GM23248 (cell line): Measurements from ENCODE around the gene WDR91. TPM values are rescaled to one million over a fixed set of nuclear protein-coding genes. Genes with fewer than 3 reads are reported as not detected.

Source experiments
- DNase-seq: peaks from one replicate; pipeline ENCODE4 v3.0.0-alpha.2; 2015
- H2AFZ ChIP-seq: fragments of 200-600 bp; sonication (generic); 2 replicates; pipeline ENCODE4 v1.6.1; 2016; ENCODE audit warnings: antibody characterized with exemption
- H3F3A ChIP-seq: fragments of 200-600 bp; sonication (generic); 2 replicates; pipeline ENCODE4 v1.6.1; 2016; ENCODE audit warnings: mild to moderate bottlenecking, antibody characterized with exemption, mixed run types; ENCODE audit not compliant: insufficient read depth
- H3K27ac ChIP-seq: fragments of 200-600 bp; sonication (generic); 2 replicates; pipeline ENCODE4 v1.5.1; 2016; ENCODE audit warnings: mild to moderate bottlenecking
- H3K27me3 ChIP-seq: fragments of 200-600 bp; sonication (generic); replicated peaks from 2 replicates; pipeline ENCODE4 v1.6.1; 2016; ENCODE audit warnings: mild to moderate bottlenecking; ENCODE audit not compliant: insufficient read depth
- H3K36me3 ChIP-seq: fragments of 200-600 bp; sonication (generic); 2 replicates; pipeline ENCODE4 v1.6.1; 2016; ENCODE audit warnings: low read depth, mild to moderate bottlenecking
- H3K4me1 ChIP-seq: fragments of 200-600 bp; sonication (generic); 2 replicates; pipeline ENCODE4 v1.6.1; 2016; ENCODE audit warnings: mild to moderate bottlenecking; ENCODE audit not compliant: insufficient read depth
- H3K4me2 ChIP-seq: fragments of 200-600 bp; sonication (generic); one replicate; pipeline ENCODE4 v1.6.1; 2016; ENCODE audit warnings: mild to moderate bottlenecking; ENCODE audit not compliant: unreplicated experiment
- H3K4me3 ChIP-seq: fragments of 200-600 bp; sonication (generic); 2 replicates; pipeline ENCODE4 v1.5.1; 2016; ENCODE audit warnings: mild to moderate bottlenecking
- H3K79me2 ChIP-seq: fragments of 200-600 bp; sonication (generic); 2 replicates; pipeline ENCODE4 v1.6.1; 2016; ENCODE audit warnings: mild to moderate bottlenecking; ENCODE audit not compliant: insufficient read depth
- H3K9ac ChIP-seq: fragments of 200-600 bp; sonication (generic); 2 replicates; pipeline ENCODE4 v1.6.1; 2016; ENCODE audit warnings: mild to moderate bottlenecking
- H3K9me2 ChIP-seq: fragments of 200-600 bp; sonication (generic); 2 replicates; pipeline ENCODE4 v1.6.1; 2016; ENCODE audit warnings: mixed run types, mild to moderate bottlenecking, moderate library complexity; ENCODE audit not compliant: insufficient read depth
- H3K9me3 ChIP-seq: fragments of 200-600 bp; sonication (generic); one replicate; pipeline ENCODE4 v1.6.1; 2017; ENCODE audit warnings: low read depth
- H4K20me1 ChIP-seq: fragments of 200-600 bp; sonication (generic); 2 replicates; pipeline ENCODE4 v1.6.0; 2016; ENCODE audit not compliant: insufficient read depth
- EZH2 ChIP-seq: fragments of 200-600 bp; sonication (generic); IDR thresholded peaks from 2 replicates; pipeline ENCODE4 v1.6.1; 2018; ENCODE audit warnings: antibody characterized with exemption, mild to moderate bottlenecking; ENCODE audit not compliant: insufficient read depth, poor library complexity, severe bottlenecking
- EZH2phosphoT487 ChIP-seq: fragments of 200-600 bp; sonication (generic); IDR thresholded peaks from 2 replicates; pipeline ENCODE4 v1.6.1; 2018; ENCODE audit warnings: antibody characterized with exemption, moderate library complexity, mild to moderate bottlenecking, low read depth; ENCODE audit not compliant: insufficient read depth
- WGBS, 2 experiments: methylation state at CpG; one replicate each; pipeline ENCODE4 v1.1.6; 2015 to 2017; ENCODE audit warnings: low lambda C conversion rate in 2 of 2, low coverage in 1 of 2; ENCODE audit errors: missing lambda C conversion rate in 2 of 2; 5-methylcytosine and 5-hydroxymethylcytosine counted together
- in situ Hi-C: fragments of 300-500 bp; cut with MboI; formaldehyde crosslinking; loops from 2 replicates; pipeline ENCODE4 v1.15.0; 2020
- polyA plus RNA-seq: library from polyadenylated mRNA; unstranded; fragments of >200 nt; fragmentation: Nextera tagmentation; extraction: Ambion mirVana; gene quantifications from 2 replicates; pipeline ENCODE4 v1.2.1, GENCODE V29; 2016
- total RNA-seq: library from RNA; depleted of rRNA; stranded (reverse); fragments of >200 nt; shearing (Covaris generic); gene quantifications from 2 replicates; pipeline ENCODE4 v1.2.3, GENCODE V29; 2014

WDR91 gene
- total and polyA plus RNA-seq, 2 experiments from 2014 or later = 5.4 to 8.3 TPM

- in situ Hi-C loops = loop anchor here (25.0 kb wide), 1 partner anchor 533 kb away; no protein-coding TSS in a partner anchor
- Histone ChIP-seq H2AFZ (no peak overlapping the region), H3K9me3 (no peaks in the 10 kb centered on the region), H3K27ac (no peak overlapping the region), H3K4me3 (no peak overlapping the region), H3F3A (no peaks in the 10 kb centered on the region), H3K36me3 (0 out of 2 replicates have a peak, but pooled peaks cover 4% of the 10 kb centered on the region), H3K4me2 (no peak overlapping the region), H3K27me3 (no peaks in the 10 kb centered on the region), H3K9ac (no peak overlapping the region), H3K4me1 (peaks cover 14% of the 10 kb centered on the region; the same call in 1 of the 2 replicates), H3K9me2 (no peaks in the 10 kb centered on the region), H3K79me2 (no peaks in the 10 kb centered on the region), H4K20me1 (no peaks in the 10 kb centered on the region)
- TF ChIP-seq EZH2 (no peak), EZH2phosphoT487 (no peak)
- no peak for DNase-seq
- 89% methylated on average over 4 of the region's 4 CpGs for WGBS, 2 experiments
Observed at GRCh38 chr7:135195156-135195555, 16.2 kb downstream of the WDR91 start.

GRCh38 chr7:135194494-135195095 lies 16.7 kb downstream of the WDR91 start:
- no peak overlapping the region for H3K4me2 ChIP-seq
- H3K36me3 ChIP-seq = 0 out of 2 replicates have a peak, but pooled peaks cover 4% of the 10 kb centered on the region
- H3K9me2 ChIP-seq = no peaks in the 10 kb centered on the region
- H3K9ac ChIP-seq = no peak overlapping the region
- no peaks in the 10 kb centered on the region for H3K79me2 ChIP-seq
- no peak overlapping the region for H3K4me3 ChIP-seq
- in situ Hi-C loops = loop anchor here (25.0 kb wide), 1 partner anchor 532 kb away; no protein-coding TSS in a partner anchor
- no peaks in the 10 kb centered on the region for H4K20me1 ChIP-seq
- WGBS, 2 experiments = 87 to 91% methylated on average over 12 of the region's 12 CpGs
- TF ChIP-seq EZH2 (no peak), EZH2phosphoT487 (no peak)
- peaks cover 14% of the 10 kb centered on the region; the same call in 1 of the 2 replicates for H3K4me1 ChIP-seq
- DNase-seq = peak; percentile 39
- H3K27ac ChIP-seq = peak overlapping the region; percentile 61; the same call in 1 of the 2 replicates
- no peak overlapping the region for H2AFZ ChIP-seq
- no peaks in the 10 kb centered on the region for H3F3A ChIP-seq
- no peaks in the 10 kb centered on the region for H3K27me3 ChIP-seq
- no peaks in the 10 kb centered on the region for H3K9me3 ChIP-seq

- Histone ChIP-seq H3K4me3 (no peak overlapping the region), H3K27me3 (no peaks in the 10 kb centered on the region), H3F3A (no peaks in the 10 kb centered on the region), H3K4me2 (no peak overlapping the region), H3K36me3 (0 out of 2 replicates have a peak, but pooled peaks cover 4% of the 10 kb centered on the region), H3K4me1 (peaks cover 14% of the 10 kb centered on the region; the same call in 1 of the 2 replicates), H3K9ac (0 out of 2 replicates have a peak overlapping the region, but pooled peaks have one; percentile 33), H4K20me1 (no peaks in the 10 kb centered on the region), H2AFZ (no peak overlapping the region), H3K9me3 (no peaks in the 10 kb centered on the region), H3K79me2 (no peaks in the 10 kb centered on the region), H3K27ac (peak overlapping the region; percentile 61), H3K9me2 (no peaks in the 10 kb centered on the region)
- in situ Hi-C loops = loop anchor here (25.0 kb wide), 1 partner anchor 531 kb away; no protein-coding TSS in a partner anchor
- no peak for TF ChIP-seq EZH2
- peak; percentile 77 for DNase-seq
- WGBS, 2 experiments = 67 to 76% methylated on average over 10 of the region's 10 CpGs
Observed at GRCh38 chr7:135193615-135194081, 17.7 kb downstream of the WDR91 start.

- H3K27ac ChIP-seq = peak overlapping the region; percentile 61
- H4K20me1 ChIP-seq = no peaks in the 10 kb centered on the region
- no peaks in the 10 kb centered on the region for H3F3A ChIP-seq
- H2AFZ ChIP-seq = no peak overlapping the region
- TF ChIP-seq EZH2 = no peak
- TF ChIP-seq EZH2phosphoT487 = no peak
- H3K4me1 ChIP-seq = peaks cover 14% of the 10 kb centered on the region; the same call in 1 of the 2 replicates
- WGBS, 2 experiments = 82 to 89% methylated on average over 11 of the region's 11 CpGs
- 0 out of 2 replicates have a peak overlapping the region, but pooled peaks have one; percentile 33 for H3K9ac ChIP-seq
- 0 out of 2 replicates have a peak, but pooled peaks cover 4% of the 10 kb centered on the region for H3K36me3 ChIP-seq
- no peak for DNase-seq
- no peak overlapping the region for H3K4me3 ChIP-seq
- no peaks in the 10 kb centered on the region for H3K27me3 ChIP-seq
- H3K79me2 ChIP-seq = no peaks in the 10 kb centered on the region
- no peak overlapping the region for H3K4me2 ChIP-seq
- in situ Hi-C loops = loop anchor here (25.0 kb wide), 1 partner anchor 531 kb away; no protein-coding TSS in a partner anchor
- H3K9me3 ChIP-seq = no peaks in the 10 kb centered on the region
- H3K9me2 ChIP-seq = no peaks in the 10 kb centered on the region
Observed at GRCh38 chr7:135192914-135193536, 18.3 kb downstream of the WDR91 start.
